ENCODE data around the gene STAT1. TPM values are rescaled to one million over a fixed set of nuclear protein-coding genes. Genes with fewer than 3 reads are reported as not detected.

The STAT1 gene
- total RNA-seq, 1 experiment from 2014 or later: 46.7 TPM

DNA sequence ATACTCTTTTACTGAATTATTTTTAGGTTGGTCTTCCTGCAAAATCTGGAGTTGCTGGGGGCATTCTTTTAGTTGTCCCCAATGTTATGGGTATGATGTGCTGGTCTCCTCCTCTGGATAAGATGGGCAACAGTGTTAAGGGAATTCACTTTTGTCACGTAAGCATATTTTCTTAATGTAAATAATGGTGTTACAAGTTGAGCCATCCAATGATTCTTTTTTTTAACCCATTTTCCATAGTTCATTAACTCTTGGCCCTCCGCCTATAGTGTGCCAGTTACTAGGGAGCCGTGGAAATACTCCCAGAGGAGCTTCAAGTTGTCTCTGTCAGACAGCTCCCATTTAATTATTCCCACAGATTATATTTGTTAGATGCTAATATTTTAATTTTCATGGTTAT, 83.6 kb downstream of the STAT1 start:
- Histone ChIP-seq H4K20me1 (ENCODE audit: insufficient read depth, low read depth, low read length) (no peaks in the 10 kb centered on the region), H3K4me1 (ENCODE audit: low read length) (peaks cover 3% of the 10 kb centered on the region; the same call in 1 of the 2 replicates), H3K36me3 (ENCODE audit: insufficient read depth, low read length) (peaks cover 59% of the 10 kb centered on the region), H3K27ac (ENCODE audit: low read length) (no peak overlapping the region), H3K9ac (ENCODE audit: low read length) (no peak overlapping the region), H3K79me2 (ENCODE audit: low read length) (peaks cover 52% of the 10 kb centered on the region), H3K9me2 (replicated peaks; ENCODE audit: insufficient read depth, low read length) (no peaks in the 10 kb centered on the region), H2AFZ (ENCODE audit: low read length) (no peak overlapping the region), H3K4me2 (ENCODE audit: low read depth, low read length, poor library complexity, severe bottlenecking) (no peak overlapping the region), H3K9me3 (ENCODE audit: low read length) (no peaks in the 10 kb centered on the region), H3K4me3 (ENCODE audit: low read length) (no peak overlapping the region), H3K27me3 (ENCODE audit: low read length) (no peaks in the 10 kb centered on the region)
- DNase-seq: no peak

DNA sequence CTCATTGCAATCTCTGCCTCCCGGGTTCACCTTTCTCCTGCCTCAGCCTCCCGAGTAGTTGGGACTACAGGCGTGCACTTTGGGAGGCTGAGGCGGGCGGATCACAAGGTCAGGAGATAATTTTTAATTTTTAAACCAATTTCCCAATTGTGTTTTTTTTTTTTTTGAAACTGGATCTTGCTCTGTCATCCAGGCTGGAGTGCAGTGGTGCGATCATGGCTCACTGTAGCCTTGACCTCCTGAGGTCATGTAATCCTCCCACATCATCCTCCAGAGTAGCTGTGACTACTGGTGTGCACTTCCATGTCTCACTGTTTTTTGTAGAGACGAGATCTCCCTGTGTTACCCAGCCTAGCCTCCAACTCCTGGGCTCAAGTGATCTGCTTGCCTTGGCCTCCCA, 84.1 kb downstream of the STAT1 start:
- Histone ChIP-seq H3K79me2 (ENCODE audit: low read length) (peaks cover 51% of the 10 kb centered on the region), H3K9me2 (replicated peaks; ENCODE audit: insufficient read depth, low read length) (no peaks in the 10 kb centered on the region), H2AFZ (ENCODE audit: low read length) (no peak overlapping the region), H3K4me3 (ENCODE audit: low read length) (no peak overlapping the region), H3K27ac (ENCODE audit: low read length) (no peak overlapping the region), H3K9me3 (ENCODE audit: low read length) (no peaks in the 10 kb centered on the region), H4K20me1 (ENCODE audit: insufficient read depth, low read depth, low read length) (no peaks in the 10 kb centered on the region), H3K9ac (ENCODE audit: low read length) (no peak overlapping the region), H3K36me3 (ENCODE audit: insufficient read depth, low read length) (peaks cover 58% of the 10 kb centered on the region), H3K4me2 (ENCODE audit: low read depth, low read length, poor library complexity, severe bottlenecking) (no peak overlapping the region), H3K27me3 (ENCODE audit: low read length) (no peaks in the 10 kb centered on the region), H3K4me1 (ENCODE audit: low read length) (peaks cover 2% of the 10 kb centered on the region; the same call in 1 of the 2 replicates)
- no peak for DNase-seq

DNA sequence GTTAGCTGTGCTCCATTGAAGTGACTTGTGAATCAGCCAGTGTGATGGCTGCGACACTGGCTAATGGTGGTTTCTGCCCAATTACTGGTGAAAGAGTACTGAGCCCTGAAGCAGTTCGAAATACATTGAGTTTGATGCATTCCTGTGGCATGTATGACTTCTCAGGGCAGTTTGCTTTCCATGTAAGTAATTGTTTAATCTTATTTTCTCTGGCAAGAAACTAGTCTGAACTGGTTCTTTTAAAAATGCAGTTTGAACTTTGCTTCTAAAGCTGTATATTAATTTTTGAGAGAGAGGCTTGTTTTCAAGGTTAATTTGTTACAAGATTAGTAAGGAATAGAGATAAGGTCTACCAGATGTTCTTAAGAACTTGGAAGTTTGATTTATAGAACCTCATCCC, 86.7 kb downstream of the STAT1 start:
- peaks cover 66% of the 10 kb centered on the region for H3K36me3 ChIP-seq (ENCODE audit: insufficient read depth, low read length)

DNA sequence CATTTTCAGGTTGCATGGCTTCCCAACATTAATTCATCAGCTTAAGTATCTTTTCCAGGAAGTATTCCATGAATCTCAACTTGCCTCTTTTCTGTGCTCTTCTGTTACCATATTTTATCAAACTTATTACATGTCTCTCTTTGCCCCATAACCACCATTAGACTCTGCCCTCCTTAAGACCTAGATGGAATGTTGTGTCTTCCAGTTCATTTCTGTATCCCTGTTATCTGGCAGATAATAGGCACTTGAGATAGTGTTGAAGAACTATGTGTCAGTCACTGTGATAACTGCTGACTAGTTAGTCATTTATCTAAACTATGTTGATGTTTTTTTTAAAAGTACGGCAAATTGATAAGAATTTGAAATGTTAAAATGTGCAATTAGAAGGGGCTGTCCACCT, 91.6 kb downstream of the STAT1 start:
- Histone ChIP-seq H3K9me3 (ENCODE audit: low read length) (no peaks in the 10 kb centered on the region), H3K4me2 (ENCODE audit: low read depth, low read length, poor library complexity, severe bottlenecking) (no peak overlapping the region), H3K4me3 (ENCODE audit: low read length) (no peak overlapping the region), H3K4me1 (ENCODE audit: low read length) (peaks cover 12% of the 10 kb centered on the region), H3K27ac (ENCODE audit: low read length) (no peak overlapping the region), H4K20me1 (ENCODE audit: insufficient read depth, low read depth, low read length) (no peaks in the 10 kb centered on the region), H3K27me3 (ENCODE audit: low read length) (no peaks in the 10 kb centered on the region), H3K36me3 (ENCODE audit: insufficient read depth, low read length) (peaks cover 85% of the 10 kb centered on the region), H2AFZ (ENCODE audit: low read length) (no peak overlapping the region), H3K9me2 (replicated peaks; ENCODE audit: insufficient read depth, low read length) (no peaks in the 10 kb centered on the region), H3K9ac (ENCODE audit: low read length) (no peak overlapping the region), H3K79me2 (ENCODE audit: low read length) (peaks cover 74% of the 10 kb centered on the region)
- DNase-seq: no peak

More for the DNA sequence above, 86.7 kb downstream of the STAT1 start:
- Histone ChIP-seq H3K4me3 (ENCODE audit: low read length) (no peak overlapping the region), H3K9ac (ENCODE audit: low read length) (no peak overlapping the region), H3K9me3 (ENCODE audit: low read length) (no peaks in the 10 kb centered on the region), H4K20me1 (ENCODE audit: insufficient read depth, low read depth, low read length) (no peaks in the 10 kb centered on the region), H3K79me2 (ENCODE audit: low read length) (peaks cover 54% of the 10 kb centered on the region), H3K9me2 (replicated peaks; ENCODE audit: insufficient read depth, low read length) (no peaks in the 10 kb centered on the region), H3K4me2 (ENCODE audit: low read depth, low read length, poor library complexity, severe bottlenecking) (no peak overlapping the region), H3K27ac (ENCODE audit: low read length) (no peak overlapping the region), H3K4me1 (ENCODE audit: low read length) (no peaks in the 10 kb centered on the region), H3K27me3 (ENCODE audit: low read length) (no peaks in the 10 kb centered on the region), H2AFZ (ENCODE audit: low read length) (no peak overlapping the region)
- DNase-seq: no peak

DNA sequence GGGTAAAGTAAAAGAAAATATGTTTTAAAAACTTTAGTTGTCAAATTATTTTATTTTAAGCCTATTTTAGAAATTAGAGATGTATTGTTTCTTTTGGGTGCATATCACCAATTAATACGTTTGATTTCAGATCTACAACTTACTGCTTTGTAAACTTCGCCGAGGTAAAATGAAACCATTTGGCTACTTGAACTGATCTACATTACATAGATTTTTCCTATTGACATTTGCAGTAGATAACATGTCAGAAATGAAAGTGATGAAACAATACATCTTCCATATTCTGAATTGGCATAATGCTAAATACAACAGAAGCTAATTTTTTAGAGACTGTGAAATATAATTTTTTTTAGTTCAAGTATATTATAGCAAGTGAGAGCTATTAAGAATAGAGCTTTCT, 93.9 kb downstream of the STAT1 start:
- Histone ChIP-seq H3K9me3 (ENCODE audit: low read length) (no peaks in the 10 kb centered on the region), H3K79me2 (ENCODE audit: low read length) (peaks cover 76% of the 10 kb centered on the region), H3K4me3 (ENCODE audit: low read length) (no peak overlapping the region), H3K27ac (ENCODE audit: low read length) (0 out of 2 replicates have a peak overlapping the region, but pooled peaks have one; percentile 16), H2AFZ (ENCODE audit: low read length) (no peak overlapping the region), H3K4me2 (ENCODE audit: low read depth, low read length, poor library complexity, severe bottlenecking) (no peak overlapping the region), H3K27me3 (ENCODE audit: low read length) (no peaks in the 10 kb centered on the region), H4K20me1 (ENCODE audit: insufficient read depth, low read depth, low read length) (no peaks in the 10 kb centered on the region), H3K4me1 (ENCODE audit: low read length) (peaks cover 12% of the 10 kb centered on the region), H3K9ac (ENCODE audit: low read length) (no peak overlapping the region), H3K9me2 (replicated peaks; ENCODE audit: insufficient read depth, low read length) (no peaks in the 10 kb centered on the region), H3K36me3 (ENCODE audit: insufficient read depth, low read length) (peaks cover 89% of the 10 kb centered on the region)
- no peak for DNase-seq

Other genes with a start within 250 kb of the STAT1 start
- gene GLS, start 133.3 kb downstream of the STAT1 start, total RNA-seq (2014; rRNA removed; shearing (Covaris generic); ENCODE audit: low replicate concordance): 159 and 283 TPM in 2 replicates
- not detected in 2 replicates for gene STAT4, start 136.8 kb upstream of the STAT1 start, total RNA-seq (2014; rRNA removed; shearing (Covaris generic); ENCODE audit: low replicate concordance)
- not detected in 2 replicates for gene MYO1B, start 231.2 kb upstream of the STAT1 start, total RNA-seq (2014; rRNA removed; shearing (Covaris generic); ENCODE audit: low replicate concordance)